GM12801 (cell line): ENCODE data around the gene TOP2A.

ENCODE experiments used
- TF ChIP-seq, protein P1 (sequence below): IDR thresholded peaks from one replicate; pipeline ENCODE4 v1.5.1; 2011; ENCODE audit warnings: control low read depth; ENCODE audit not compliant: insufficient read length; ENCODE audit errors: extremely low read depth

Gene TOP2A

DNA sequence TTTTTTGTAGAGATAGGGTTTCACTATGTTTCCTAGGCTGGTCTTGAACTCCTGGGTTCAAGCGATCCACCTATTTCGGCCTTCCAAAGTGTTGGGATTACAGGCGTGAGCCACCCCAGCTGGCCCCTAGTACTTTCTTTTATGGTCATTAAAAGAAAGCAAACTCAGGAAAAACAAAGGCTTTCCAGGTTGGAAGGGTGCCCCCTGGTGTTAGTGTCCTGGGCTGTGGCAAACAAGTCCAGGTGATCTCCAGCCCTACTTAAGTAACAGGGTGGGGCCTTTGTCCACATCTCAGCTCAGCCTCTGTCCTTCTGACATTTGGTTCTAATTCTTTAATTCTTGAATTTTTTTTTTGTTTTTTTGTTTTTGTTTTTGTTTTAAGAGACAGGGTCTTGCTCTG lies 32.5 kb upstream of the TOP2A start:
- TF ChIP-seq, protein P1, sequence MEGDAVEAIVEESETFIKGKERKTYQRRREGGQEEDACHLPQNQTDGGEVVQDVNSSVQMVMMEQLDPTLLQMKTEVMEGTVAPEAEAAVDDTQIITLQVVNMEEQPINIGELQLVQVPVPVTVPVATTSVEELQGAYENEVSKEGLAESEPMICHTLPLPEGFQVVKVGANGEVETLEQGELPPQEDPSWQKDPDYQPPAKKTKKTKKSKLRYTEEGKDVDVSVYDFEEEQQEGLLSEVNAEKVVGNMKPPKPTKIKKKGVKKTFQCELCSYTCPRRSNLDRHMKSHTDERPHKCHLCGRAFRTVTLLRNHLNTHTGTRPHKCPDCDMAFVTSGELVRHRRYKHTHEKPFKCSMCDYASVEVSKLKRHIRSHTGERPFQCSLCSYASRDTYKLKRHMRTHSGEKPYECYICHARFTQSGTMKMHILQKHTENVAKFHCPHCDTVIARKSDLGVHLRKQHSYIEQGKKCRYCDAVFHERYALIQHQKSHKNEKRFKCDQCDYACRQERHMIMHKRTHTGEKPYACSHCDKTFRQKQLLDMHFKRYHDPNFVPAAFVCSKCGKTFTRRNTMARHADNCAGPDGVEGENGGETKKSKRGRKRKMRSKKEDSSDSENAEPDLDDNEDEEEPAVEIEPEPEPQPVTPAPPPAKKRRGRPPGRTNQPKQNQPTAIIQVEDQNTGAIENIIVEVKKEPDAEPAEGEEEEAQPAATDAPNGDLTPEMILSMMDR: no peak

DNA sequence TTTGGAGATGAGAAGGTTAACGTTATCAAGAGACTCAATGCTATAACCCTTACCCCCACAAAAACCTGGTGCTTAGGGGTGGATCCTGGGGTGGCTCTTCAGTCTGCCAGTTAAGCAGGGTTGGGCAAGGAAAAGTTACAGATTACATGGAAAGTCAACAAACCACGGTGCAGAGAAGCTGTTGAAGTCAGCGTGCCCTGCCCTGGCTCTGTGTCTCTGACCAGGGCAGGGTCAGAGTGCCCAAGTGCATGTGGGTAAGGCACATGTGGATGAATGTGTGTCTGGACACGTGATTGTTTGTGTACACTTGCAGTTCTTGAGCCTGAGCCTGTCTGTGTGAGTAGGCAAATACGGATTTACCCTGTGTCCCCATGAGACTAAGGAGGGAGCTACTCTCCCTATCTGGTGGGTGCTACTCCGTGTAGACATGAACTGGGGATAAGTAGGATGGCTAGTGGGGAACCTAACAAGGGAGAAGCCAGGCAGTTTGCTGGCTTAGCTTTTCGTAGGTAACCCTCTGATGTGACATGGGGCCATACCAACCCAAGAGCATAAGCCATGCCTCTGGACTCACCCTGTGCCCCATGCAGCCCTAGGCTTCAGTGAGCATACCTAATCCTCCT lies 31.1 kb upstream of the TOP2A start:
- TF ChIP-seq, protein P1: no peak

DNA sequence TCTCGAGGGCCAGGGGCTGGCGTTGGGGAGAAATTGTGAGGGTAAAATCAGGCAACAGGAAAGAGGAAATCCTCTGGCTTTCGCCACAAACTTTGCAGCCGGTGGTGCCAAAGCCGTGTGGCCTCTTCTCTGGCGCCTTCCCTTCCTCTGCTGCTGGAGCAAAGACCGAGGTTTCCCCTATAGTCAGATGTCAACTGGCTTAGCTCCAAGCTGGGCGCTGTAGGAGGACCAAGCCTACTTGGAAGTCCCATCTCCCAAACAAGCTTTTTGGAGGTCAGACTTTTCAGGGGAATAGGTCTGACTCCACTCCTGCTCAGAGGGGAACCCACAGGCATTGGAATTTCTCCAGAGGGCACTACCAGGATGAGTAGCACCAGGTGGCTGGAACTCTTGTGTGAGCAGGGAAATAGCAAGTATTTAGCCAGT lies 30.5 kb upstream of the TOP2A start:
- TF ChIP-seq, protein P1: no peak

DNA sequence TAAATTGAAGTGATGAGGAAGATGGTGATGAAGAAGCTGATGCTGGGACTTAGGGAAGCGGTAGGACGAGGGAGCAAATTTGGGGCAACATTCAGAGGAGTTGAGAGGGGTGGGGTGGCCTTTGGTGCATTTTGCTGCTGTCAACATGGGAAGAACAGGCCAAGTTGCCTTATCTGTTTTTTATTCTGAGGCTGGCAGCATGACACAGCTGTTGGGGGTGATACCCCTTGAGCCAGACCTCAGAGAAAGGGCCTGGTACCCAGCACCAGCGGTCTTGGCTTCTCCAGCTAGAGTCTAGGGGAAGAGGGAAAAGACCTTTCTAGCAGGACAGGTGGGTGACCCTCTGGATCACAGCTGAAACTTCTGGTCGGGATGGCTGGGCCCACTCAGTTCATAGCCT lies 30.1 kb upstream of the TOP2A start:
- TF ChIP-seq, protein P1: no peak

DNA sequence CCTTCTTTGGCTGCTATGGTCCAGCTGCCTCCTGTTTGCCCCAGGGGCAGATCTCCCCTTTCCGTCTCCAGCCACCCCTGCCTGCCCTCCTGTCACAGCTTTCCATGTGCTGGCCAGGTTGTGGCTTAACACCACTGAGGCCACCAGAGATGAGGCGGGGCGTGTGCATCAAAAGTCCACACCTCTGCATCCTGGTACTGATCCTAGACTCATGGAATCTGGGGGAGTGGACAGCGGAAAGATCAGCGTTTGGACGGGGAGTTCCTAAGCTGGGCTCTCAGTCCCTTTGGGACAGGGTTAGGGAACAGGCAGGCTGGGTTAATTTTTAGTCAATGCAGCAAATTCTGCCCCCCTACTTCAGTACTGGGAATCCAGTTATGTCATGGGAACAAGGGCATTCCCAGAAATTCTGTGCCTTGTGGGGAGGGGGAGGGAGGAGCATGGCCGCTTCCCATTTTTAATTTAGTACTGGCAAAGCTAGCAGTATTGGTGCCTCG lies 29.5 kb upstream of the TOP2A start:
- TF ChIP-seq, protein P1: no peak

DNA sequence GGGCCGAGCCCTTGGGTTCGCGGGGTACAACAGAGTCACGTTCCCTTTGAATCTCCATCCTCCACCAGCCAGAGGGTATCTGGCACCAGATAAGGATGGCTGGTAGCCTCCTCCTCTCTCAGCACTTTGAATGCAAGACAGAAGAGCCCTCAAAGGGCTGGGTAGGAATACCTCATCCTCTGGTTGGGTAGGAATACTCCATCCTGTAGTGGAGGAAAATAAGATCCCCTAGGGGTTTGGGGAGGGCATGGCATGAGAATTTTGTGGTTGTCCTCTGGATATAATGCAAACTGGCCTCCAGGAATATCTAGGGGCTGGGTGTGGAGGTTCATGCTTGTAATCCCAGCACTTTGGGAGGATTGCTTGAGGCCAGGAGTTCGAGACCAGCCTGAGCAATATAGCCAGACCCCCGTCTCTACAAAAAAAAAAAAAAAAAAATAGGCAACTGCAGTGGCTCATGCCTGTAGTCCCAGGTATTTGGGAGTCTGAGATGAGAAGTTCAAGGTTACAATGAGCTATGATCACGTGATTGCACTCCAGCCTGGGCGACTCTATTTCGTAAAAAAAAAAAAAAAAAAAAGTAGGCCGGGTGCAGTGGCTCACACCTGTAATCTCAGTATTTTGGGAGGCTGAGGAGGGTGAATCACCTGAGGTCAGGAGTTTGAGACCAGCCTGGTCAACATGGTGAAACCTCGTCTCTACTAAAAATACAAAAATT lies 28.2 kb upstream of the TOP2A start:
- TF ChIP-seq, protein P1: no peak

DNA sequence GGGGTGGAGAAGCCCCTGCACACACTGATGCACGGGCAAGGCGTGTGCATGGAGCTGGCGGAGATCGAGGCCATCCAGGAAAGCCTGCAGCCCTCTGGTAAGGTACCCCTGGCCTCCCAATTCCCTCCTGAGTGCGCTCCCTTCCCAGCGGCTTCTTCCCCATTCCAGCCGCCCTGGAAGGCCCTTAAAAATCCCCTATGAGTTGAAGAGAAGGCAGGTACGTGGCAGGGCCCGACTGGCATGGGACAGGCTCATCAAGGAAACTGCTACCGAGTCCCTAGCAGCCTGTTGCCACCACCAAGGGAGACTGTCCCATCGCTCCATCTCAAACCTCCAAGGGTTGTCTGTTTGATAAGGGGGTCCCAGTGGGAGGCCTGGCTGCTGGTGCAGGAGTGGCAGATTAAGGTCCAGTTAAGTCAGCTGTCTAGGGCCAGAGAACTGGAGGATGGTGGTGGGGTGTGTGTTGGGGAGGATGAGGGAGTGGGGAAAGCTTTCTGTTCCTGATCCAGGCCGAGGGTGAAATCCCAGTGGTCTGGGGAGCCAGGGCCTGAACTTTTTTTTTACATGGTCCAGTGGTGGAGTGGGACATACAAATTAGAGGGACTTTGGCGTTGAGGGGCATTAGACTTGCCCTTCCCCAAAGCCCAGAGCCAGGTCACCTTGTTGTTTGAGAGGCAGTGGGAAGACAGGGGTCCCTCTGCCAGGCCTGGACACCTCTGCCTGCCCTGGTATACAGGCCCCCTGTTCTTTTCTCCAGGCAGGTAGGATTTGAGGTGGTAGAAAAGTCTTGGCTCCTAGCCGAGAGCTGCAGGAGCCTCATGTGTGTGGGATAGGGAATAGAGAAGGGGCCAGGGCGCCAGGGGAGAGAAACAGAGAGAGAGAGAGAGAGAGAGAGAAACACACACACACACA lies 26.5 kb upstream of the TOP2A start:
- TF ChIP-seq, protein P1: no peak
